Right lobe of liver (tissue), 6 donors: Measurements from ENCODE around the gene RBSN. TPM values are rescaled to one million over a fixed set of nuclear protein-coding genes. Genes with fewer than 3 reads are reported as not detected.

ENCODE experiments used
- ATAC-seq, 4 donors: fragments of 200-7000 bp; cut with Tn5 transposase; one replicate each; pipeline ENCODE4 v1.9.1; 2020; ENCODE audit warnings: mild to moderate bottlenecking in 4 of 4, moderate library complexity in 4 of 4
- DNase-seq, 3 donors: peaks; one replicate each; pipeline ENCODE4 v3.0.0-alpha.2; 2020
- H3K27ac ChIP-seq, 3 donors: fragments of 200-600 bp; one replicate each; pipeline ENCODE4 v1.8.0; 2022
- H3K27me3 ChIP-seq, 2 donors: fragments of 200-600 bp; one replicate each; pipeline ENCODE4 v1.8.0; 2022
- H3K36me3 ChIP-seq, 4 donors: fragments of 200-600 bp; sonication (generic) in 1 of 4; one replicate each; pipeline versions ENCODE4 v1.5.1 to v1.8.0; 2017 to 2022; ENCODE audit warnings: control low read depth in 1 of 4
- H3K4me1 ChIP-seq, 4 donors: fragments of 200-600 bp; sonication (generic) in 1 of 4; one replicate each; pipeline versions ENCODE4 v1.5.1 to v1.8.0; 2017 to 2022; ENCODE audit warnings: control low read depth in 1 of 4
- H3K4me3 ChIP-seq, 3 donors: fragments of 200-600 bp; one replicate each; pipeline ENCODE4 v1.8.0; 2022
- H3K9me3 ChIP-seq, 4 donors: fragments of 200-600 bp; sonication (generic) in 1 of 4; one replicate each; pipeline versions ENCODE4 v1.5.1 to v1.8.0; 2017 to 2022; ENCODE audit warnings: control low read depth in 1 of 4
- CTCF ChIP-seq, 4 donors: fragments of 200-600 bp in 3 of 4; fragments of 450-650 bp in 1 of 4; IDR thresholded peaks; one replicate each; pipeline versions ENCODE4 v1.5.1 to v1.8.0; 2016 to 2022; ENCODE audit warnings: antibody characterized with exemption in 4 of 4, mild to moderate bottlenecking in 2 of 4
- POLR2A ChIP-seq: fragments of 450-650 bp; IDR thresholded peaks from one replicate; pipeline ENCODE4 v1.6.1; 2017; ENCODE audit warnings: antibody characterized with exemption, mild to moderate bottlenecking
- WGBS: methylation state at CpG from one replicate; pipeline ENCODE4 v1.1.6; 2018; ENCODE audit warnings: low coverage, low lambda C conversion rate; ENCODE audit not compliant: insufficient coverage; ENCODE audit errors: missing lambda C conversion rate; 5-methylcytosine and 5-hydroxymethylcytosine counted together
- intact Hi-C, 2 donors: fragments of 100-400 bp; cut with DNase I; formaldehyde crosslinking; loops; one replicate each; pipeline versions ENCODE4 v1.11.2 to v1.14.1; 2022
- total RNA-seq, 6 experiments: library from RNA; depleted of rRNA in 2 of 6; stranded (reverse); fragments of >200 nt in 2 of 6; fragmentation: NEBNext Ultra II Directional in 3 of 6; extraction: Animal tissue kit (Norgen Biotek cat#: 25700) in 3 of 6; gene quantifications; one replicate each; pipeline versions ENCODE4 v1.1.0 to v1.2.4, GENCODE V29; 2016 to 2023
- donor health status: DM: no; HTN: yes; CAD: no.
- donor health status: DM: no; HTN: no; CAD: no.
- donor health status: DM: no; HTN: no; CAD: no.
- donor health status: DM: no; HTN: yes; CAD: no.
- donor health status: DM: no; HTN: yes; CAD: no.

Gene RBSN
- total RNA-seq, 6 experiments from 2014 or later = 10.5 to 13.9 (median 11.5) TPM

GRCh38 chr3:15056676-15057404 is 42.1 kb downstream of the RBSN start:
- no peak overlapping the region for H3K4me3 ChIP-seq
- intact Hi-C loops = no loop called here
- H3K9me3 ChIP-seq = no peaks in the 10 kb centered on the region
- DNase-seq = no peak
- H3K36me3 ChIP-seq = peaks cover 0 to 36% (median 7%) of the 10 kb centered on the region in 4 donors
- WGBS = 94% methylated on average over 7 of the region's 19 CpGs
- no peaks in the 10 kb centered on the region for H3K27me3 ChIP-seq
- no peak for TF ChIP-seq CTCF (IDR thresholded peaks at IDR 0.05)
- ATAC-seq = peak in 1 of 4 donors; percentile 29
- H3K27ac ChIP-seq = no peak overlapping the region
- no peaks in the 10 kb centered on the region for H3K4me1 ChIP-seq

GRCh38 chr3:15055019-15055557 is 43.9 kb downstream of the RBSN start:
- Histone ChIP-seq H3K27ac (no peak overlapping the region), H3K36me3 (peaks cover 0 to 49% (median 7%) of the 10 kb centered on the region in 4 donors), H3K4me3 (no peak overlapping the region), H3K9me3 (no peaks in the 10 kb centered on the region), H3K27me3 (no peaks in the 10 kb centered on the region), H3K4me1 (peaks cover 0 to 4% (median 0%) of the 10 kb centered on the region in 4 donors)
- intact Hi-C loops = no loop called here
- TF ChIP-seq CTCF (IDR thresholded peaks at IDR 0.05) (no peak), POLR2A (no peak)
- WGBS = 87% methylated on average over 7 of the region's 8 CpGs
- ATAC-seq (no peak), DNase-seq (no peak)

GRCh38 chr3:15053541-15053940 is 45.4 kb downstream of the RBSN start:
- WGBS = 90% methylated on average over 4 of the region's 4 CpGs
- intact Hi-C loops = no loop called here
- Histone ChIP-seq H3K9me3 (no peaks in the 10 kb centered on the region), H3K4me1 (peaks cover 0 to 12% (median 0%) of the 10 kb centered on the region in 4 donors), H3K27ac (no peak overlapping the region), H3K27me3 (no peaks in the 10 kb centered on the region), H3K36me3 (peaks cover 0 to 52% (median 11%) of the 10 kb centered on the region in 4 donors), H3K4me3 (no peak overlapping the region)
- TF ChIP-seq POLR2A = no peak
- TF ChIP-seq CTCF (IDR thresholded peaks at IDR 0.05) = no peak
- no peak for ATAC-seq
- DNase-seq = no peak

- 90% methylated on average over 11 of the region's 14 CpGs for whole genome bisulfite sequencing
- Histone ChIP-seq H3K36me3 (peaks cover 0 to 59% (median 14%) of the 10 kb centered on the region in 4 donors), H3K27ac (no peak overlapping the region), H3K4me1 (peaks cover 0 to 12% (median 0%) of the 10 kb centered on the region in 4 donors), H3K27me3 (no peaks in the 10 kb centered on the region), H3K4me3 (no peak overlapping the region), H3K9me3 (no peaks in the 10 kb centered on the region)
- TF ChIP-seq POLR2A = no peak
- no peak for TF ChIP-seq CTCF (IDR thresholded peaks at IDR 0.05)
- DNase-seq (no peak), ATAC-seq (no peak)
- intact Hi-C loops = no loop called here
Observed at GRCh38 chr3:15052335-15053242, 46.4 kb downstream of the RBSN start.
